Choroid plexus epithelial cell (primary cell): ENCODE results near the gene IL22RA2.

ENCODE experiments used
- DNase-seq: peaks from one replicate; pipeline ENCODE4 v3.0.0-alpha.2; 2010; ENCODE audit warnings: low read depth
- H3K4me3 ChIP-seq: 2 replicates; pipeline ENCODE4 v1.5.1; 2011; ENCODE audit warnings: low read depth, mild to moderate bottlenecking, control low read depth, low read length, moderate library complexity
- TF ChIP-seq, protein P1 (sequence below): conservative IDR thresholded peaks from 2 replicates; pipeline ENCODE4 v1.5.1; 2011; ENCODE audit warnings: low read depth, mild to moderate bottlenecking, control low read depth, inconsistent platforms, low read length, moderate library complexity

IL22RA2 gene

DNA sequence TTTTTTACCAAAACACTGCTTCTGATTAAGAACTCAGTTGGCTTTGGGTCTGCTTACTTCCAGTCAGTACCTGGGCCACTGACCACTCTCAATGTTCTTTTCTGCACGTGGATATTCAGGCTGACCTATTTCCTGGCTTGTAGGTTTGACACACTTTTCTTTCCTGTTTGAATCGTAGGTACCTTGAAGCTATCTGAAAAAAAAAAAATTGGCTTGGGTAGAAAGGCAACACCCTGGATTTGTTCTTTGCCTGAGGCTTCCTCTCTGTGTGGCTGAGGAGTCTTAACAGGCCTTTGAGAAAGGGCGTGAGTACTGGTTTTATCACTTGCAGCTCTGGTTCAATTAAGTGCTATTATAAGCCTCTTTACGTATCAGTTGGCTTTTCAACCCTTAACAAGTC, 68.1 kb downstream of the IL22RA2 start:
- no peak for DNase-seq
- TF ChIP-seq, protein P1, sequence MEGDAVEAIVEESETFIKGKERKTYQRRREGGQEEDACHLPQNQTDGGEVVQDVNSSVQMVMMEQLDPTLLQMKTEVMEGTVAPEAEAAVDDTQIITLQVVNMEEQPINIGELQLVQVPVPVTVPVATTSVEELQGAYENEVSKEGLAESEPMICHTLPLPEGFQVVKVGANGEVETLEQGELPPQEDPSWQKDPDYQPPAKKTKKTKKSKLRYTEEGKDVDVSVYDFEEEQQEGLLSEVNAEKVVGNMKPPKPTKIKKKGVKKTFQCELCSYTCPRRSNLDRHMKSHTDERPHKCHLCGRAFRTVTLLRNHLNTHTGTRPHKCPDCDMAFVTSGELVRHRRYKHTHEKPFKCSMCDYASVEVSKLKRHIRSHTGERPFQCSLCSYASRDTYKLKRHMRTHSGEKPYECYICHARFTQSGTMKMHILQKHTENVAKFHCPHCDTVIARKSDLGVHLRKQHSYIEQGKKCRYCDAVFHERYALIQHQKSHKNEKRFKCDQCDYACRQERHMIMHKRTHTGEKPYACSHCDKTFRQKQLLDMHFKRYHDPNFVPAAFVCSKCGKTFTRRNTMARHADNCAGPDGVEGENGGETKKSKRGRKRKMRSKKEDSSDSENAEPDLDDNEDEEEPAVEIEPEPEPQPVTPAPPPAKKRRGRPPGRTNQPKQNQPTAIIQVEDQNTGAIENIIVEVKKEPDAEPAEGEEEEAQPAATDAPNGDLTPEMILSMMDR = no peak
- H3K4me3 ChIP-seq = no peak overlapping the region

DNA sequence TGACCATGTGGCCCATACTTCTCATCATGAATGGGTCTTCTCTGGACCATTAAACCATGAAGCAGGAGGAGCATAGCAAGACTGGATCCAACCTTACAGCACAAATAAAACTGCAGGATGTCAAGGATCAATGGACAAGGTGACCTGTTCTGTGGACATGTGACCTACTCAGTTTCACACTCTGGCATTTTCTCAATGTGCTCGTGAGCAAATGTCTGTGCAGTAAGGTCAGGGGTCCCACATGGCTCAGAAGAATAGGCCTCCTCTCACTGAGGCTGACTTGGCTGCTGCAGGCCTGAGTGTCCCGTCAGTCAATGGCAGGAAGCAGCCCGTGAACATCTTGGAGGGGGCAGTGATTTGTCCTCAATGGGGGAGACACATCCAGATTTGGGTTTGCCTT, 68.5 kb downstream of the IL22RA2 start:
- no peak for DNase-seq
- TF ChIP-seq, protein P1 = no peak
- H3K4me3 ChIP-seq = no peak overlapping the region

DNA sequence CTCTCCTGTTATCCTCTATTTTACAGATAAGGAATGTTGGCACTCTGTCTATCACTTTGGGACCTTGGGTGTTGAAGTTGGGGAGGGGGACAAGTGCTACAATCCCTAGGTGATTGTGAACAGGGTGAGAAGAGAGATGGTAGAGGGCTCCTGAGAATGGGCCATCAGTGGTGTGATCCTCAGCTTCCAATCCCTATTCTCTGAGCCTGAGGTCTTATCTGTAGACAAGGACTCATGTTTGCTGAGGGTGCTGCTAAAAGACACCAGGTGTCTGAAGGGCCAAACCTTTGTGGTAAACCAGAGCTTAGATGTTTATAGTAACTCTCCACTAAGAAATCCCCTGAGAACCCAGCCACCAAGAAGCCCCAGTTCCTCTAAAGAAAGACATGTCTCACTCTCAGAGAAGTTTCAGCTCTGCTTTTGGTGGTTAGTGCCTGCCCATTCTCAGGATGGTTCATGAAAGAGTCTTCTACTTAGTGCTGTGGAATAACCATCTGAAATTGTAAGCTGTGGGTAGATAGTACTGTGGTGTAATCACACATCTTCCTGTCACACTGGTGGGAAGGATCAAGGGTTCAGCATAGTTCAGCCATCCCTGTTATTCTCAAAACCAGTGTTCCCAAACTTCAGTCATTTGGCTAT, 70.5 kb downstream of the IL22RA2 start:
- no peak overlapping the region for H3K4me3 ChIP-seq
- DNase-seq = no peak
- TF ChIP-seq, protein P1 = no peak

DNA sequence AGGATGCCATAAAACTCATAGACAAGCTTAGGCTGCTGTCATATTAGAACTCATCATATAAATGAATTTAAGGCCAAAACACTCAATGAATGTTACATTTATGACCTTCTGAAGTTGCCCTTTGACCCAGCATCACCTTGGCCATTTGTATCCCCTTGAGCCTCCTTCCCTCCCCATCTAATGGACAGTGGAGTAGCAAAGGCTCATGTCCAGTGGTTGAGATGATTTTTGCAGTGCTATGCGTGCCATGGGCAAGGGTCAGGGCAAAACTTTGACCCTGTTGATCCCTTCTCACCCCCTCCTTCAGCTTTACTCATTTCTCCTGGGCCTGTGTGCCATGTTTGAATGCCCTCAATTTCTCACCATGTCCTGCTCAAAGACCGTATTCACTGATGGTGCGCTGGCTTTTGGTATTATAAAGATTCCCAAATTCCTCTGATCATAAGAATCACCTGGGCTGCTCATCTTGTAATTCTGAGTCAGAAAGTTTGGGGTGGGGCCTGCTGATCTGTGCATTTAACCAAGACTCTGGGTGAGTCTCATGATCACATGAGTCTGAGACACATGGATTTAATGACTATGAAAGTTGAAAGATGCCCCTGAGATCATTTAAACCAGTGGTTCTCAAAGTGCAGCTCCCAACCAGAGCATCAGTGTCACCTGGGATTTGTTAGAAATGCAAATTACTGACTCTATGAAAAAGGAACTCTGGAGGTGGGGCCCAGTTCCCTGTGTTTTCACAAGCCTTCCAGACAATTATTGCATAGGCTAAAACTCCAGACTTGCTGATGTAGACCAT, 71.2 kb downstream of the IL22RA2 start:
- TF ChIP-seq, protein P1 = no peak
- H3K4me3 ChIP-seq = no peak overlapping the region
- DNase-seq = no peak

DNA sequence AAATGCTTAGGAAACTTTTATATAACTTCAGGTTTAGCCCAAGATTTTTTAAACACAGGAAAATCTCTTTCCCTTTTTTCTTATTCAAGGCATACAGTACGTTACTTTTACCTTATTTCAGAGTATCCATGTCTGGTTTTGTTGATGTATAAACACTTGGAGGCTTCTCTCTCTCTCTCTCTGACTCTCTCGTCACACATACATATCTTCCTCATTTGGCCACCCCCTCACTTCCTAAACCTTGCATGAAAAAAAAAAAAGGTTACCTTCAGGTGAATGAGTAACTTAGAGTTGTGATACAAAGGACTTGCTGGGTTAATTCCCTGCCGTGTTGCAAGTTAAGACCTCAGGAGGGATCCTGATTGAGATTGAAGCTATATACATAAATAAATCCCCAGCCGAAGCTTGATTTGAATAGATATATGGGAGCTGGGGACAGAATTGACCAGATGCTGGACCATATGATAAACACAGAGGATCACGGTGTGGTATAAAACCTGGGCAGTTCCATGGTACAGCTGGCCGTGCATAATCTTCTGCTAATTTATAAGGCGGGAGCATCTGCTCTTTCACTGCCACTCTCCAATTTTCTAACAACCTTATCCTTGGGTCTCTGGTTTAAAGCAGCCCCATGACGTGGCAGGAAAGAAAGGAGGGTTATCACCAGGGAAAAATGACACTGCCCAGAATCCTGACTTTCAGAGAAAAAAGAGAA, 73.6 kb downstream of the IL22RA2 start:
- H3K4me3 ChIP-seq = no peak overlapping the region
- no peak for DNase-seq
- TF ChIP-seq, protein P1 = no peak

DNA sequence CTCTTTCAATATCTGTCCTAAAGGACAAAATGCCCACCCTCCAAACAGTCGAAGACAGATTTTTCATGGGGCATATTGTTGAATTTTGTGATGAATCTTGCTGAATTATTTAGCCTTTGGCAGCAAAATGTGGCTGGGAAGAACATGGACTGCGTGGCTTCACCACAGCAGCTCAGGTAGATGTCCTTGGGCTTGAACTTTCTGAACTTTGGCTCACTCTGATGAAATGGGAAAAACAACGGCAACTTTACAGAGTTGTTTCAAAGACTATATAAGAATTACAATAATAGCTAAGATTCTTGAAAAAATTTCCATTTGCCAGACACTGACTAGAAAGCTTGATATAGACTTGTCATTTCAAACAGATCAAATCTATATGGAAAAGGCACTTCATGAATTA, 75.9 kb downstream of the IL22RA2 start:
- H3K4me3 ChIP-seq = no peak overlapping the region
- TF ChIP-seq, protein P1 = no peak
- no peak for DNase-seq
